Measurements from ENCODE around the gene POLR3G.

POLR3G gene

DNA sequence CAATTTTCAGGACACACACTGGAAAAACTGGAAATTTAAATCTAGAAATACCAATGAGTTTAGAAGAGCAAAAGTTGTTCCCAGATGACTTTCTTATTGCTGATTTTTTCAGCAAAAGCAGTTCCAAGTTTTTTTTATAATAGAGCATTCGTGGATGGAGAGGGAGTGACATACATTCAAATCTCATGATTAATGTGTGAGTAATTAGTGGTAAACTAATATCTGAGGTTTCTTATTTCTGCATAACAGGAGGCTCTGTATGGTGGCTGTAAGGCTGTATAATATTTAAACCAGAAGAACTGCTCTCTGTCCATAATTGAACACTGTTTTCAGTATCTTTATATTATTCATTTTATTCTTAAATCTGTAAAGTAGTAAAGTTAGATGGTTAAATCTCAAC lies 28.9 kb downstream of the POLR3G start:
- DNase-seq (ENCODE audit: low spot score): no peak

- no peak for DNase-seq (ENCODE audit: low spot score)
These were observed 30.1 kb downstream of the POLR3G start for GRCh38 chr5:90504743-90505142.

- DNase-seq (ENCODE audit: low spot score): no peak
These were observed 31.6 kb downstream of the POLR3G start for GRCh38 chr5:90506221-90506620.

DNA sequence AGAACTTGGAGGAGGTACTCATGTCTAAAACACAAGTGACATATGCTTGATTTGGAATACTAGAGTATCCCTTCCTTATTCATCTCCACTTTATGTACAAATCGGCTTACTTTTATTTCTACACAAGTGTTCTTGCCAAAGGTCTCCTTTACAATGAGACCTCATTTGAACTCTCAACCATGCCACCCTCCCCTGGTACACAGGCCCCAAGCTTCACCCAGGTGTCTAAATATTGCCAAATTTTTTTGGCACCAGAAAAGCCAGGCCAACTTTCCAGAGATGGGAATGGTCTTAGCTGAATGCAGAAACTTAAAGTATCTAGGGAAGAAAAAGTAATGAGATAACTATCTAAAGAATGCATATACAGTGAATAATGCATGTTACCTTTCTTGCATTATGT lies 35.8 kb downstream of the POLR3G start:
- DNase-seq (ENCODE audit: low spot score): no peak

DNA sequence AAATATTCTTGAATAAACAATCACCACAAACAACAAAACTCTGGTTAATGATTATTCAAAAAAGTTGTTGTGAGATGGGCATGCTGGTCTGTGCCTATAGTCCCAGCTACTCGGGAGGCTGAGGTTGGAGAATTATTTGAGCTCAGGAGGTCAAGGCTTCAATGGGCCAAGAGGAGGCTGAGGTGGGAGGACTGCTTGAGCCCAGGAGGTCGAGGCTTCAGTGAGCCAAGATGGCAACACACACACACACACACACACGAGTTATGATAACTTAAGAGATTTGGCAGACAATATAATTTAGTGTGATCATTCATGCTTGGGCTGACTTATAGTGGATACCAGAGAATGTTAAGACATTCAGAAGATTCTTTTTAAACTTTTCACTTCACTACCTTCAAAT lies 39.9 kb downstream of the POLR3G start:
- DNase-seq (ENCODE audit: low spot score): no peak

DNA sequence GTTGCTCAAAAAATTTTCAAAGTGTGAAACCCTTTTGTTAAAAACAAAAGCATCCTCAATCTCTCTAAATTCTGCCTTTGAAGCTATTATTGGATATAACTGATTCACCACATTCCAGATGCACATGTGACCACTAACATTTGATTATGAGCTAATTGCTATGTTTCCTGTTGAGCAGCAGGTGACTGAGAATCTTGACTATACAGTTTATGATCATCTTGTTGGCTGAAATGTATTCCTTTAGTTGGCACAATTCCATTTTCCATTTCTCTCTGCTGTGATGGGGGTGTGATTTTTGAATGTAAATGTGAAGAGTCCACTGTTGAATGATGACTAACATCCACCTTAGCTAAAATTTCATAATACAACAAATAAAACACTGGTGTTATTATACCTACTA lies 44.0 kb downstream of the POLR3G start:
- DNase-seq (ENCODE audit: low spot score): no peak

- DNase-seq (ENCODE audit: low spot score): no peak
These were observed 44.4 kb downstream of the POLR3G start for GRCh38 chr5:90519081-90519480.

DNA sequence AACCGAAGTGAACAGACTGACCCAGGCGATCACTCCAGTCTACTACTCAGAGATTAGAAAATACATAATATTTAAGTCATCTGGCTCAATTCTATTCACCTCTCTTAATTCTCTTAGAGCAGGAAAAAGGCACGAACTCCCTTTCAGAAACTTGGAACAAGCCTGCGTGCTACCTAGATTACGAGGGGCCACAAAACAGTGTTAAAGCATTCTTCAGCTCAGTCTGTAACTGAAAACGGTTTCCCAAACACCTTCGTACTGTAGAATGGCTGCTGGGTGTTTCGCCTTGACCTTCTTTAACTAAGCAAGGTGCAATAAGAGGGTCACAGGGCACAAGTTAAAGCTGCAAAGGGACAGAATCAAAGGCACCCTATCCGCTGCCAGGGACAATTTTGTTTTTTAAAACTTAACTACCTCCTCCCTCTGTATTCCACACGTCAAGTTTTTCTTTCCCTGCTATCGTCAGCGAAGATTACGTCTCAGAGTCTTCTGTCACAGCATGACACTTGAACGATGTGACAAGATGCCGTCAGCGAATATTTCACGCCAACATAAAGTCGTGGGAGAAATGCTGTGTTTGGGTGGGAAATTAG lies 54.0 kb downstream of the POLR3G start:
- no peak for DNase-seq (ENCODE audit: low spot score)

DNA sequence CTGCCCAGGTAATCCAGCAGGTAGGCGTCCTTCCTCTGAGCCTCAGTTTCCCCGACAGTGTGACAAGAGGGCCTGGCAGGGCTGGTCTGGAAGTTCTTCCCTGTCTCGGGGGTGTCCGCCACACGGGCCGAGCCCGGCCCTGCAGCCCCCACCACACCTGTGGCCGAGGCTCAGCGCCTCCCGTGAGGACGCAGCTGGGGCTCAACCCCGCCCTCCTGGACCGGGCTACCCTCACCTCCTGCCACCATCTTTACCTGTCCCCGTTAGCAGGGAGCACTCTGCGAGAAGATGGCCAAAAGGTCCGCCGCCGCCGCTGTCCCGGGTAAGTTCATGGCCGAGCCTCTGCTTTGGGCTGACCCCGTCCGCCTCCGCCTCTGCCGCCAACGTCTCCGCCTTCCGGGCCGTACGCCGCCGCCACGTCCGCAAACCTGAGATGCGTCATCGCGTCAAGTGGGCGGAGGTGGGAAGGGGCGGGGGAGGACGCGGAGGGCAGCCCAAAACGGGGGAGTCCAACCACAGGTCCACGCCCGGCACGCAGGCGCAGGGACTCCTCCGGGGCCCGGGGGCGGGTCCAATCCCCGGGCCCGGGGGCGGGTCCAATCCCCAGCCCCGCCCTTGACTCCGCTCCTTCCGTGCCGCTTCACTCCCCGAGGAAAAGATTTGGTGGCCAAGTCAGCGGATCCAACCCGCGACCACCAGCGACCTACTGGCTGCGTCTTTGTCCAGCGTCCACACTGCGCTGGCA lies 54.7 kb downstream of the POLR3G start, which contains the start of gene LYSMD3:
LYSMD3 (minus strand) TSS at position 391 of the 745 bp plus-strand sequence. CDS start 4,295 bp downstream, outside the sequence.
- peak; percentile 87 for DNase-seq (ENCODE audit: low spot score)

DNA sequence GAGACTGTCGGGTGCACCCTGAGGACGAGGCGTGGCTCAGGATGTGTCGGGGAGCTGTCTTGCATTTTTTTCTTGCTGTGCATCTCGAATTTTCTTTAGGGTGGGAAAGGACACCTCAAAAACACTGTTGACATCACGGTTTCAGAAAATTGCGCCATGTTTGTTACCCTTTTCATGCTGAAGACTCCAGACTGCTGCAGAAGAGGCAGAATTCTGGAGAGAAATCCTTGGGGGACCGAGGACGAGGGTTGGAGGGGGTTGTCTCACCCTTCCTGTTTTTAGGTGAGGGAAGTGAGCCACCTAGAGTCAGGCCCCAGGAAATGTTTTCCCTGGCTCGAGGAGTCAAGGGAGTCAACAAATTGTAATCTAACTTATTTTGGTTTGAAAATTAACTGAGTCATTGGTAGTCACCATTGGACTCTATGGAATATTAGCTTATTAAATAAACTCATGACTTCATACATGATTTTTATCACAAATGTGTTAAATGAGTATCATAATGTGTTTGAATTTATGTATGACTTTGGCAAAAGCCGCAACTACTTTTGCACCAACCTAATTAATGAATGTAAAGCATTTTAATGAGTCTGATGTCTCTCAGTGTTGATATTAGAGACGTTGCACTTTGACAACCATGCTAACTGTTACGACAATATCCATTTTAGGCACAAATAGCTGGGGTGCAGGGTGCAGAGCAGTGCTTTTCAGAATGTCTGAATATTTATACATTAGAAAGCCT lies 55.4 kb downstream of the POLR3G start:
- peak; percentile 63 for DNase-seq (ENCODE audit: low spot score)

- no peak for DNase-seq (ENCODE audit: low spot score)
These were observed 56.2 kb downstream of the POLR3G start for GRCh38 chr5:90530736-90531487.

DNA sequence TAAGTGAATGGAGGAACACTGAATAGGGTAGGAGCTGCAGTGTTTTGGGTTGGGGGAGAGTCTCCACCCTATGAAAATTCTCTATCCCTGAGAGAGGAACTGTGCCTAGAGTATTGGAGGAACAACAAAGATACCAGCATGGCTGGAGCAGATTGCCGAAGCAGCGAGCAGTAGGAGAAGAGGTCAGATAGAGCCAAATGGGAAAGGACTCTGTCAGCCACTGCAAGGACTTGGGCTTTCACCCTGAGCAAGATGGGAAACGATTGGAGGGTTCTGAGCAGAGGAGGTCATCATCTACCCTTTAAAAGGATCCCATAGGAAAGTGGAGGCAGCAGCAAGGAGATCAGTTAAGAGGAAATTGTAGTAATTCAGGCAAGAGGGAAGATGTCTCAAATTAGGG lies 59.1 kb downstream of the POLR3G start:
- DNase-seq (ENCODE audit: low spot score): no peak

- no peak for DNase-seq (ENCODE audit: low spot score)
These were observed 60.3 kb downstream of the POLR3G start for GRCh38 chr5:90534922-90535321.

DNA sequence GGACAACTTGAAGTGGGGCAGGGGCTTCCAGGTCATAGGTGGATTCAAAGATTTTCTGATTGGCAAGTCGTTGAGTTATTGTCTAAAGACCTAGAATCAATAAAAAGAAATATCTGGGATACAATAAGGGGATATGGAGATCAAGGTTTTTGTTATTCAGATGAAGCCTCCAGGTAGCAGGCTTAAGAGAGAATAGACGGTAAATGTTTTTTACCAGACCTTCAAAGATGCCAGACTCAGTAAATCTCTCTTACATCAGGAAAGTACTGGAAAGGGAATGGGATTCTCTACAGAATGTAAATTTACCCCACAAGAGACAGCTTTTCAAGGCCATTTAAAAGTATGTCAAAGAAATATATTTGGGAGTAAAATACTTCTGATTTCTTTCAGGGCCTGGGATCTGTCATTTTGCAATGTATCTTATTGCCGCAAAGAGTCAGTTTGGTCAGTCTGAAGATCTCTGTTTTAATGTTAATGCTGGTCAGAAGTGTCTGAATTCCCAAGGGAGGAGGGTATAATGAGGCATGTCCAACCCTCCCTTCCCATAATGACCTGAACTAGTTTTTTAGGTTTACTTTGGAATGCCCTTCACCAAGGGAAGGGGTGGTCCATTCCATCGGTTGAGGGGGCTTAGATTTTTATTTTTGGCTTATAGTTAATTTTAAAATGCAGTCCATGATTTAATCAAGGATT lies 68.3 kb downstream of the POLR3G start:
- DNase-seq (ENCODE audit: low spot score): no peak

DNA sequence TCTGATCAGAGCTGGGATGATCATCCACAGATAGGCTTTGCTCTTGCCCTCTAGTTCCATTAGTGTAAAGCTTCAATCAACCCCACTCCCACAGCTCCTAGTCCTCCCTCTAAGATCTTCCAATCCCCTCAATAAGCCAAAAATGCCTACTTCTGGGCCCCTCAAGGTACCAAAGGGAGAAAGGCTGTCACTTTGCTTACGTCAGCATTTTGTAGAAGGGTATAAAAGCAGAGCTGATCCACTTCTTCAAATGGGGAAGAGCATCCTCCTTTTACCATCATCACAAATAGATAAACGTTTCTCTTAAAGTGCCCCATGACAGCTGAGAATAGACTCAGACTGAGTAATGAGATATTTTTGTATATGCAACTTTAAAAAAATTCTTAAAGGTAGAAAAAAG lies 70.8 kb downstream of the POLR3G start:
- no peak for DNase-seq (ENCODE audit: low spot score)

DNA sequence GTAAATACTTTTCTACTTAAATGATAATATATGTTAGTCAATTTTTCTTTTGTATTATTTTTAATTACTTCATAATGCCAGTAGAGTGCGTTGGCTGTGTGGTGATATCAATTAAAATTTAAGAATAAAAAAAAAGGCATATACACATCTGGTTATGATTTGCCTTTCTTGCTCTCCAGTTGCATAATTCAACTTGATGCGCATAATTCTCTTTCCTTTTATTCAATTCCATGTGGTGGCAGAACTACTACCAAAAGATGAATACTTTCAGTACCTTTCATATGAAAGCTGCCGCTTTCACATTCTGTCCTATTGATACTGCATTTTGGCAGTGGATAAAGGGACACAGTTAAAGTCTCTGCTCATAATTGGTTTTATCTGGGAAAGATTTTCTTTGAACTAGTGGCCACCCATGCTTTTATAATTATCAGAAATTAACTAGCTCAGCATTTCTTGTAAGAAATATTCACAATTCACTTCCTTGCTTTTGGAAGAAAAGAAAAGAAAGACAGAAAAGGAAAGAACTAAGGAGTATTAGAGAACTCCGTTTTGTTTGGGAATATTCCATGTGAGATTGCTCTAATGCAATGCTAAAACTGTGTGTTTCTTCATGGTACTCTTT lies 71.7 kb downstream of the POLR3G start:
- no peak for DNase-seq (ENCODE audit: low spot score)

- DNase-seq (ENCODE audit: low spot score): peak; percentile 33
These were observed 72.4 kb downstream of the POLR3G start for GRCh38 chr5:90547072-90547536.

- DNase-seq (ENCODE audit: low spot score): peak; percentile 37
These were observed 73.5 kb downstream of the POLR3G start for GRCh38 chr5:90548069-90548593.

- no peak for DNase-seq (ENCODE audit: low spot score)
These were observed 74.6 kb downstream of the POLR3G start for GRCh38 chr5:90549223-90549622.

GRCh38 chr5:90549729-90550275 lies 75.1 kb downstream of the POLR3G start:
- DNase-seq (ENCODE audit: low spot score): no peak

DNA sequence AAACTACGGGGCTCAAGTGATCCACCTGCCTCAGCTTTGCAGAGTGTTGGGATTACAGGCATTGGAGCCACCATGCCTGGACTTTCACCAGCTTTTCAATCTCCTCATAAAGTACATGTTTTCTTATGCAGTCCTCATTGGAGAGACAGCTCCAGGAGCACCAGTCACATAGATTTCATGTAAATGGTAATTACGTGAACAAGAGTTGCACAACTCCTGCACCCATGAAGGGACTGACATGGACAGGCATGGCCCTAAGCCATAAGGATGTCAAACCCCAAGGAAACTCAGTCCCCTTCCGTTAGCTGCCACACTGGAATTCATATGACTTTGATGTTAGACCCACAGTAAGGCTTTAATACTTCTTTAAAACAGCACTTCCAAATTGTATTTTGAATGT lies 76.3 kb downstream of the POLR3G start:
- DNase-seq (ENCODE audit: low spot score): no peak
